Activated B cell treated with CpG ODN at 0.5 μM for 24 hours (primary cell): ENCODE results near the gene PAX5. TPM values are rescaled to one million over a fixed set of nuclear protein-coding genes. Genes with fewer than 3 reads are reported as not detected.
A peak's percentile ranks its signal among the peaks of the same experiment; 100 is the strongest.

Source experiments
- ATAC-seq: fragments of 200-7000 bp; cut with Tn5 transposase; one replicate; pipeline ENCODE4 v1.10.0; 2021; ENCODE audit warnings: low read depth, mild to moderate bottlenecking, moderate library complexity
- CTCF ChIA-PET: fragments of 350-600 bp; sonication (Branson Sonifier 250); formaldehyde crosslinking; loops from one replicate; lab custom pipeline; 2021; ENCODE audit warnings: antibody characterized with exemption; lab: Charles Lee
- POLR2A ChIA-PET: fragments of 350-600 bp; sonication (Branson Sonifier 250); formaldehyde crosslinking; loops from one replicate; lab custom pipeline; 2021; ENCODE audit warnings: antibody characterized with exemption; lab: Charles Lee
- DNase-seq: peaks from one replicate; pipeline ENCODE4 v3.0.0; 2022
- H3K27ac Mint-ChIP-seq: one replicate; pipeline ENCODE4 v1.8.0; 2020; ENCODE audit warnings: mixed read lengths
- H3K27me3 Mint-ChIP-seq: one replicate; pipeline ENCODE4 v1.8.0; 2021; ENCODE audit warnings: mixed read lengths
- H3K36me3 Mint-ChIP-seq: one replicate; pipeline ENCODE4 v1.8.0; 2021; ENCODE audit warnings: low read depth, mixed read lengths
- H3K4me1 Mint-ChIP-seq: one replicate; pipeline ENCODE4 v1.8.0; 2021; ENCODE audit warnings: mixed read lengths
- H3K4me3 Mint-ChIP-seq: one replicate; pipeline ENCODE4 v1.8.0; 2020; ENCODE audit warnings: mild to moderate bottlenecking, mixed read lengths
- H3K9me3 Mint-ChIP-seq: one replicate; pipeline ENCODE4 v1.8.0; 2020; ENCODE audit warnings: mixed read lengths
- intact Hi-C: fragments of 100-400 bp; cut with micrococcal nuclease; formaldehyde crosslinking; loops from one replicate; pipeline ENCODE4 v1.15.1; 2024
- total RNA-seq: library from RNA; stranded (reverse); gene quantifications from 2 replicates; pipeline ENCODE4 v1.2.3, GENCODE V29; 2022
- TF ChIP-seq, protein P1 (sequence below): fragments of 200-600 bp; IDR thresholded peaks from one replicate; pipeline ENCODE4 v1.8.0; 2022; ENCODE audit warnings: antibody characterized with exemption, mild to moderate bottlenecking

Gene PAX5
- total RNA-seq, 1 donor from 2014 or later, result 619 TPM

DNA sequence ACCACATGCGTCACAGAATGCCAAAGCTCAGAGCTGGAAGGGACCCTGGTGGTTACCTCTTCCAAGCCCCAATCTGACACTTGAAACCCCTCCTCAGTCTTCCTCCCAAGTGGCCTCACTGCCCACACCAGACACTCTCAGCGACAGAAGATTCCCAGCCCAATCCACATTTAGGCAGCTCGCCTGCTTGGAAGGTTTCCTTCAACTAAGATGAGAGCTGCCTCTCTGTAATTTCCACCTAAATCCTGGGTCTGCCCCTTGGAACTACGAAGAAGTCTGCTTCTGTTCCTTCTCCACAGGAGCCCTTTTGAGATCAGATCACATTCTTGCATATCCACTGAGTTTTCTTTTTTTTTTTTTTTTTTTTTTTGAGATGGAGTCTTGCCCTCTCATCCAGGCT lies 83.7 kb downstream of the PAX5 start:
- Mint-ChIP-seq H3K4me1 (peaks cover 80% of the 10 kb centered on the region), H3K27ac (peak overlapping the region; percentile 88), H3K36me3 (peaks cover 82% of the 10 kb centered on the region), H3K27me3 (no peaks in the 10 kb centered on the region), H3K9me3 (no peaks in the 10 kb centered on the region), H3K4me3 (peak overlapping the region; percentile 61)
- intact Hi-C loops, result no loop called here
- POLR2A ChIA-PET, result interaction anchor here (0.7 to 1.4 kb wide), 5 partner anchors 9 to 184 kb away, joined by 4 to 13 read pairs (median 4); no protein-coding TSS in a partner anchor
- DNase-seq (peak; percentile 2), ATAC-seq (no peak)
- CTCF ChIA-PET, result no interaction called here
- TF ChIP-seq, protein P1, sequence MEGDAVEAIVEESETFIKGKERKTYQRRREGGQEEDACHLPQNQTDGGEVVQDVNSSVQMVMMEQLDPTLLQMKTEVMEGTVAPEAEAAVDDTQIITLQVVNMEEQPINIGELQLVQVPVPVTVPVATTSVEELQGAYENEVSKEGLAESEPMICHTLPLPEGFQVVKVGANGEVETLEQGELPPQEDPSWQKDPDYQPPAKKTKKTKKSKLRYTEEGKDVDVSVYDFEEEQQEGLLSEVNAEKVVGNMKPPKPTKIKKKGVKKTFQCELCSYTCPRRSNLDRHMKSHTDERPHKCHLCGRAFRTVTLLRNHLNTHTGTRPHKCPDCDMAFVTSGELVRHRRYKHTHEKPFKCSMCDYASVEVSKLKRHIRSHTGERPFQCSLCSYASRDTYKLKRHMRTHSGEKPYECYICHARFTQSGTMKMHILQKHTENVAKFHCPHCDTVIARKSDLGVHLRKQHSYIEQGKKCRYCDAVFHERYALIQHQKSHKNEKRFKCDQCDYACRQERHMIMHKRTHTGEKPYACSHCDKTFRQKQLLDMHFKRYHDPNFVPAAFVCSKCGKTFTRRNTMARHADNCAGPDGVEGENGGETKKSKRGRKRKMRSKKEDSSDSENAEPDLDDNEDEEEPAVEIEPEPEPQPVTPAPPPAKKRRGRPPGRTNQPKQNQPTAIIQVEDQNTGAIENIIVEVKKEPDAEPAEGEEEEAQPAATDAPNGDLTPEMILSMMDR, result no peak

GRCh38 chr9:36949466-36949865 lies 84.6 kb downstream of the PAX5 start:
- DNase-seq (peak; percentile 15), ATAC-seq (peak; percentile 87)
- peaks cover 81% of the 10 kb centered on the region for H3K4me1 Mint-ChIP-seq
- POLR2A ChIA-PET, result interaction anchor here (0.8 to 1.4 kb wide), 7 partner anchors 8 to 183 kb away, joined by 3 to 13 read pairs (median 4); no protein-coding TSS in a partner anchor
- peaks cover 83% of the 10 kb centered on the region for H3K36me3 Mint-ChIP-seq
- intact Hi-C loops, result loop anchor here (2.0 kb wide), 1 partner anchor 21 kb away; no protein-coding TSS in a partner anchor
- CTCF ChIA-PET, result interaction anchor here (0.7 to 1.1 kb wide), 2 partner anchors 35 to 76 kb away, joined by 4 to 5 read pairs; no protein-coding TSS in a partner anchor
- H3K4me3 Mint-ChIP-seq, result peak overlapping the region; percentile 61
- no peaks in the 10 kb centered on the region for H3K27me3 Mint-ChIP-seq
- H3K27ac Mint-ChIP-seq, result peak overlapping the region; percentile 88
- H3K9me3 Mint-ChIP-seq, result no peaks in the 10 kb centered on the region
- TF ChIP-seq, protein P1, result no peak

GRCh38 chr9:36948051-36948450 lies 86.0 kb downstream of the PAX5 start:
- Mint-ChIP-seq H3K4me3 (no peak overlapping the region), H3K27me3 (no peaks in the 10 kb centered on the region), H3K4me1 (peaks cover 75% of the 10 kb centered on the region), H3K36me3 (peaks cover 81% of the 10 kb centered on the region), H3K27ac (peak overlapping the region; percentile 88), H3K9me3 (no peaks in the 10 kb centered on the region)
- ATAC-seq, result no peak
- TF ChIP-seq, protein P1, result no peak
- ChIA-PET POLR2A (interaction anchor here (1.5 kb wide), 1 partner anchor 46 kb away, joined by 3 read pairs; no protein-coding TSS in a partner anchor), CTCF (no interaction called here)
- intact Hi-C loops, result loop anchor here (2.0 kb wide), 1 partner anchor 19 kb away; no protein-coding TSS in a partner anchor
- DNase-seq, result no peak

GRCh38 chr9:36946653-36947052 lies 87.4 kb downstream of the PAX5 start:
- ATAC-seq (no peak), DNase-seq (peak; percentile 9)
- peaks cover 84% of the 10 kb centered on the region for H3K36me3 Mint-ChIP-seq
- H3K27ac Mint-ChIP-seq, result peak overlapping the region; percentile 32
- intact Hi-C loops, result no loop called here
- CTCF ChIA-PET, result no interaction called here
- H3K9me3 Mint-ChIP-seq, result no peaks in the 10 kb centered on the region
- H3K4me3 Mint-ChIP-seq, result no peak overlapping the region
- TF ChIP-seq, protein P1, result no peak
- no peaks in the 10 kb centered on the region for H3K27me3 Mint-ChIP-seq
- H3K4me1 Mint-ChIP-seq, result peaks cover 73% of the 10 kb centered on the region
- POLR2A ChIA-PET, result no interaction called here

DNA sequence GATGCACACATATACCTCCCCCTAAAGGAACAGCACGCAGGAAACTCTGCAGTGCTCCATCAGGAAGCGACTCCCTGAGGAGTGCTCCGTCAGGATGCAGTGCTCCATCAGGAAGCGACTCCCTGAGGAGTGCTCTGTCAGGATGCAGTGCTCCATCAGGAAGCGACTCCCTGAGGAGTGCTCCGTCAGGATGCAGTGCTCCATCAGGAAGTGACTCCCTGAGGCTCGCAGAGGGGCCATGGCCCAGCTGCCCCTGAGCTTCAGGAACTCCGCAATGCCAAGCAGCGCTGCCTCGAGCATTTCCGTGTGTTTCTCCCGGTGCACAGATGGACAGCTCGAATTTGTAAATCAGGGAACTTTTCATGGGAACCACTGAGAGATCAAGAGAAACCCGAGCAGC lies 88.1 kb downstream of the PAX5 start:
- no peaks in the 10 kb centered on the region for H3K9me3 Mint-ChIP-seq
- H3K27me3 Mint-ChIP-seq, result no peaks in the 10 kb centered on the region
- DNase-seq (no peak), ATAC-seq (no peak)
- peaks cover 88% of the 10 kb centered on the region for H3K36me3 Mint-ChIP-seq
- H3K27ac Mint-ChIP-seq, result no peak overlapping the region
- H3K4me3 Mint-ChIP-seq, result no peak overlapping the region
- peaks cover 72% of the 10 kb centered on the region for H3K4me1 Mint-ChIP-seq
- intact Hi-C loops, result no loop called here
- ChIA-PET CTCF (no interaction called here), POLR2A (interaction anchor here (0.8 kb wide), 1 partner anchor 60 kb away, joined by 3 read pairs; no protein-coding TSS in a partner anchor)
- TF ChIP-seq, protein P1, result no peak
